Sigmoid colon (tissue), 7 donors: ENCODE measurements around the gene RASA1. TPM values are rescaled to one million over a fixed set of nuclear protein-coding genes. Genes with fewer than 3 reads are reported as not detected.

ENCODE experiments used
- DNase-seq: peaks from one replicate; pipeline ENCODE4 v3.0.0-alpha.2; 2019
- H3K27ac ChIP-seq, 4 donors: fragments of 200-600 bp; sonication (generic); one replicate each; pipeline ENCODE4 v1.5.1; 2016 to 2019; ENCODE audit warnings: mild to moderate bottlenecking in 1 of 4
- H3K27me3 ChIP-seq, 3 donors: fragments of 200-600 bp; sonication (generic); one replicate each; pipeline ENCODE4 v1.5.1; 2019; ENCODE audit warnings: mild to moderate bottlenecking in 1 of 3
- H3K36me3 ChIP-seq, 4 donors: fragments of 200-600 bp; sonication (generic); one replicate each; pipeline ENCODE4 v1.5.1; 2016 to 2019
- H3K4me1 ChIP-seq, 4 donors: fragments of 200-600 bp; sonication (generic); one replicate each; pipeline ENCODE4 v1.5.1; 2017 to 2019
- H3K4me3 ChIP-seq, 4 donors: fragments of 200-600 bp; sonication (generic); one replicate each; pipeline ENCODE4 v1.5.1; 2017 to 2019; ENCODE audit warnings: mild to moderate bottlenecking in 2 of 4, moderate library complexity in 1 of 4
- H3K9me3 ChIP-seq, 4 donors: fragments of 200-600 bp in 3 of 4; sonication (generic) in 3 of 4; one replicate each; pipeline versions ENCODE4 v1.5.1 to v1.6.1; 2013 to 2019
- CTCF ChIP-seq, 4 experiments: fragments of 450-650 bp in 3 of 4; fragments of 200-600 bp in 1 of 4; IDR thresholded peaks; one replicate each; pipeline ENCODE4 v1.5.1; 2016 to 2019; ENCODE audit warnings: antibody characterized with exemption in 4 of 4, mild to moderate bottlenecking in 3 of 4, moderate library complexity in 2 of 4
- EP300 ChIP-seq, 4 donors: sonication (generic); formaldehyde crosslinking; IDR thresholded peaks; one replicate each; pipeline ENCODE4 v1.6.1; 2017; ENCODE audit warnings: antibody characterized with exemption in 4 of 4
- POLR2A ChIP-seq, 2 donors: fragments of 450-650 bp; IDR thresholded peaks; one replicate each; pipeline ENCODE4 v1.6.1; 2016; ENCODE audit warnings: antibody characterized with exemption in 2 of 2, mild to moderate bottlenecking in 2 of 2, moderate library complexity in 2 of 2
- POLR2AphosphoS5 ChIP-seq, 4 donors: sonication (generic); formaldehyde crosslinking; IDR thresholded peaks; one replicate each; pipeline ENCODE4 v1.6.1; 2017; ENCODE audit warnings: antibody characterized with exemption in 4 of 4
- WGBS, 2 donors: extraction: QIAGEN DNeasy Blood & Tissue Kit; methylation state at CpG; one replicate each; pipeline ENCODE4 v1.1.7; 2013; 5-methylcytosine and 5-hydroxymethylcytosine counted together
- intact Hi-C: fragments of 100-400 bp; cut with DNase I; formaldehyde crosslinking; loops from one replicate; pipeline ENCODE4 v1.15.1; 2023
- polyA plus RNA-seq, 3 donors: library from polyadenylated mRNA; stranded (reverse); fragments of 200-250 nt; gene quantifications; one replicate each; pipeline ENCODE4 v1.2.3, GENCODE V29; 2013
- total RNA-seq, 4 donors: library from RNA; depleted of rRNA; stranded (reverse); fragments of >200 nt; gene quantifications; one replicate each; pipeline ENCODE4 v1.1.0, GENCODE V29; 2016
- donor health status: healthy with polysubstance abuse.
- donor health status: Bipolar disorder and iron deficiency.
- donor health status: healthy.

RASA1 gene
- total and polyA plus RNA-seq, 7 donors, result 9.0 to 30.0 (median 22.7) TPM

- 0% methylated on average over 29 of the region's 29 CpGs for WGBS, 2 donors
- DNase-seq, result peak; percentile 72
- Histone ChIP-seq H3K4me1 (peaks cover 0 to 20% (median 14%) of the 10 kb centered on the region in 4 donors), H3K9me3 (no peaks in the 10 kb centered on the region), H3K27ac (peak overlapping the region; percentile 94 to 98 (median 96)), H3K4me3 (peak overlapping the region; percentile 55 to 83 (median 74)), H3K36me3 (peaks cover 5 to 34% (median 10%) of the 10 kb centered on the region in 4 donors), H3K27me3 (no peaks in the 10 kb centered on the region)
- intact Hi-C loops, result loop anchor here (5.0 to 10.0 kb wide), 3 partner anchors 145 to 1275 kb away; partner anchors contain the start of gene RASA1
- TF ChIP-seq POLR2AphosphoS5 (IDR thresholded peaks at IDR 0.05) (peak in 1 of 4 donors; percentile 28), CTCF (IDR thresholded peaks at IDR 0.05) (no peak), EP300 (IDR thresholded peaks at IDR 0.05) (no peak), POLR2A (IDR thresholded peaks at IDR 0.05) (no peak)
Measured at GRCh38 chr5:87411973-87412629, 144.4 kb downstream of the RASA1 start.

- peak; percentile 99 for DNase-seq
- intact Hi-C loops, result loop anchor here (5.0 to 10.0 kb wide), 3 partner anchors 145 to 1275 kb away; partner anchors contain the start of gene RASA1
- Histone ChIP-seq H3K4me1 (peaks cover 0 to 20% (median 14%) of the 10 kb centered on the region in 4 donors), H3K27ac (peak within 1 kb of the TSS; percentile 94 to 98 (median 96)), H3K9me3 (no peaks in the 10 kb centered on the region), H3K4me3 (peak within 1 kb of the TSS; percentile 55 to 83 (median 74)), H3K27me3 (no peaks in the 10 kb centered on the region), H3K36me3 (peaks cover 0 to 27% (median 8%) of the 10 kb centered on the region in 4 donors)
- WGBS, 2 donors, result 1% methylated on average over 46 of the region's 46 CpGs
- TF ChIP-seq POLR2AphosphoS5 (IDR thresholded peaks at IDR 0.05) (peak; percentile 98 to 99 (median 99)), EP300 (IDR thresholded peaks at IDR 0.05) (peak; percentile 64 to 97 (median 85)), POLR2A (IDR thresholded peaks at IDR 0.05) (peak; percentile 91 to 95), CTCF (IDR thresholded peaks at IDR 0.05) (no peak)
Measured at GRCh38 chr5:87412630-87413342, 145.1 kb downstream of the RASA1 start, which contains the start of gene CCNH. TSS of gene CCNH (minus strand) at chr5:87412930. CDS start at chr5:87412794, 136 bp downstream.

- H3K4me1 ChIP-seq, result peaks cover 0 to 20% (median 14%) of the 10 kb centered on the region in 4 donors
- TF ChIP-seq POLR2AphosphoS5 (IDR thresholded peaks at IDR 0.05) (no peak), POLR2A (IDR thresholded peaks at IDR 0.05) (no peak)
- intact Hi-C loops, result loop anchor here (5.0 to 10.0 kb wide), 3 partner anchors 146 to 1274 kb away; partner anchors contain the start of gene RASA1
- 55 to 61% methylated on average over 3 of the region's 3 CpGs for WGBS, 2 donors
- no peak for DNase-seq
- H3K27me3 ChIP-seq, result no peaks in the 10 kb centered on the region
- peak overlapping the region; percentile 94 to 98 (median 96) for H3K27ac ChIP-seq
- peak overlapping the region; percentile 55 to 83 (median 74) for H3K4me3 ChIP-seq
- no peaks in the 10 kb centered on the region for H3K9me3 ChIP-seq
- peaks cover 0 to 22% (median 5%) of the 10 kb centered on the region in 4 donors for H3K36me3 ChIP-seq
Measured at GRCh38 chr5:87413343-87413645, 145.6 kb downstream of the RASA1 start.

- no peaks in the 10 kb centered on the region for H3K36me3 ChIP-seq
- TF ChIP-seq EP300 (IDR thresholded peaks at IDR 0.05), result no peak
- no peak for TF ChIP-seq CTCF (IDR thresholded peaks at IDR 0.05)
- no peak for TF ChIP-seq POLR2AphosphoS5 (IDR thresholded peaks at IDR 0.05)
- TF ChIP-seq POLR2A (IDR thresholded peaks at IDR 0.05), result no peak
- no peak overlapping the region for H3K27ac ChIP-seq
- peaks cover 0 to 3% (median under 1%) of the 10 kb centered on the region in 4 donors for H3K4me1 ChIP-seq
- intact Hi-C loops, result loop anchor here (10.0 kb wide), 1 partner anchor 726 kb away; no protein-coding TSS in a partner anchor
- DNase-seq, result no peak
- H3K9me3 ChIP-seq, result no peaks in the 10 kb centered on the region
- no peaks in the 10 kb centered on the region for H3K27me3 ChIP-seq
- no peak overlapping the region for H3K4me3 ChIP-seq
Measured at GRCh38 chr5:87418506-87418905, 150.8 kb downstream of the RASA1 start.

GRCh38 chr5:87421307-87421706 is 153.6 kb downstream of the RASA1 start:
- Histone ChIP-seq H3K4me3 (no peak overlapping the region), H3K27ac (no peak overlapping the region), H3K9me3 (no peaks in the 10 kb centered on the region), H3K36me3 (no peaks in the 10 kb centered on the region), H3K27me3 (no peaks in the 10 kb centered on the region), H3K4me1 (no peaks in the 10 kb centered on the region)
- DNase-seq, result no peak
- intact Hi-C loops, result no loop called here
- no peak for TF ChIP-seq POLR2AphosphoS5 (IDR thresholded peaks at IDR 0.05)
- TF ChIP-seq EP300 (IDR thresholded peaks at IDR 0.05), result no peak
- no peak for TF ChIP-seq CTCF (IDR thresholded peaks at IDR 0.05)
- TF ChIP-seq POLR2A (IDR thresholded peaks at IDR 0.05), result no peak
